NCI-H345 treated with DMSO at 0.1 percent for 48 hours (cell line): ENCODE data around the gene FAM20C.

Experiments used
- DNase-seq: peaks from one replicate; lab custom pipeline; 2025; ENCODE audit not compliant: unreplicated experiment; lab: John Stamatoyannopoulos, UW

FAM20C gene

GRCh38 chr7:222716-223041, 30.3 kb downstream of the FAM20C start:
- DNase-seq: no peak

DNA sequence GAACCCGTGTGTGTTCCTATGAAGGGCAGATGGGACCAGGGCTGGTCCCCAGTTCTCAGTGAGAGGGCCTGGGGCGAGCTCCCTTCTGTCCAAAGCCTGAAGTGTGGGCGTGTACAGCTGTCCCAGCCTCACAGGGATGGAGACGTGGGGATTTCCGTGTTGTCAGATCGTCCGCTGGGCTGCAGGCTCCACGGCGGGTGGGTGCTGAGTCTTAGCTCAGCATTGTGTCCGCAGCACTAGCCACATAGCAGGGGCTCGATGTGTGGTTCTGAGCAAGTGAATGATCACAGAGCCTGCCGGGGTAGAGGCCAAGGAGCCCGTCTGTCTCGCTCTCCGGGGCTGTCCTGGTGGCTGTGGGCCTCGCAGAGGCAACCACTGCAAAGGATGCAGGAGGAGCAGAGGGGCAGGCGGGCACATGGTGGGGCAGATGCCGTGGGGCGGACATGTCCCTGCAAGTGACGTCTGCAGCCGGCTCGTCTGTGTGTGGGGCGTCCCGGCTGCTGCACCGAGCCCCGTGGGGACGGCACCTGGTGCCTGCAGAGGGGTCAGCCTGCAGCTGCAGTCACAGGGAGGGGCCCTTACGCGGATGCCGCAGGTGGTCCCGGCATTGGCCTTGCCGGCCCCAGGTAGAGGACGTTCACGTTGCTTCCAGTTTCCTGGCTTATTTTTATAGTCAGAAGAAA, 30.9 kb downstream of the FAM20C start:
- DNase-seq: no peak

DNA sequence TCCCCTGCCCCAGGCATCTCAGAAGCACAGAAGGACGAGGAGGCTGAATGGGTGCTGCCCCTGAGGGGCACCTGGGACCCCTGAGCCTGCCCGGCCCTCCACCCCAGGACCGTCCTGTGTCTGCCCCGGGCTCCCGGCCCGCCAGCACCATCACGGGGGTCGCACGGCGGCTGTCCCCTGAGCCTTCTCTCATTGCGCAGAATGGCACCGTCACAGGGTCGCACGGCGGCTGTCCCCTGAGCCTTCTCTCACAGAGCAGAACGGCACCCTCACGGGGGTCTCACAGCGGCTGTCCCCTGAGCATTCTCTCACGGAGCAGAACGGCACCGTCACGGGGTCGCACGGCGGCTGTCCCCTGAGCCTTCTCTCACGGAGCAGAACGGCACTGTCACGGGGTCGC, 31.5 kb downstream of the FAM20C start:
- DNase-seq: no peak

DNA sequence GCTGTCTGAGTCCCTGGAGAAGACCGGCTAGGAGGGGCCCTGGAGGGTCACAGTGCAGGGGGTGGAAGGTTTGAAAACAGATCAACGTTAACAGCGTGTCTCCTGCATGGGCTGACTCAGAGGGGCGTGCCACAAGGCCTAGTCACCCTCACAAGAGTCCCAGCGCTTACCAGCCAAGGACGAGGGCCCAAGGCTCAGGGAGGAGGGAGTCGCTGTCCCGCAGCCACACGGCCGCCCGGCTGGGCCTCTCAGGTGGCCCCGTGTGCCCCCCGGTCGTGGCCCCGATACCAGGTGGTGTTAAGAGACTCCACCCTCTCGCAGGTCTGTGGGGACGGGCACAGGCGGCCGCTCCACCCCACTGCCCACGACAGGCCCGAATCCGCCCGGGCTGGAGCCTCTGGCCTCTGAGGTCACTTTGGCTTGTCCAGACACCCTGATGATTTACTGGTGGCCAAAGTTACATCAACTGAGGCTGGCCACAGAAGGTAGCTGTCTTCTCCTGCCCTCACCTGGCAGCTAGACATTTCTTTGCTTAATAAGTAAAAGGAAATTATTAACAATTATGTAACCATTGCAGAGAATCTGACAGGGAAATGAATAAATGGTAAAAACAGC, 34.0 kb downstream of the FAM20C start:
- no peak for DNase-seq

DNA sequence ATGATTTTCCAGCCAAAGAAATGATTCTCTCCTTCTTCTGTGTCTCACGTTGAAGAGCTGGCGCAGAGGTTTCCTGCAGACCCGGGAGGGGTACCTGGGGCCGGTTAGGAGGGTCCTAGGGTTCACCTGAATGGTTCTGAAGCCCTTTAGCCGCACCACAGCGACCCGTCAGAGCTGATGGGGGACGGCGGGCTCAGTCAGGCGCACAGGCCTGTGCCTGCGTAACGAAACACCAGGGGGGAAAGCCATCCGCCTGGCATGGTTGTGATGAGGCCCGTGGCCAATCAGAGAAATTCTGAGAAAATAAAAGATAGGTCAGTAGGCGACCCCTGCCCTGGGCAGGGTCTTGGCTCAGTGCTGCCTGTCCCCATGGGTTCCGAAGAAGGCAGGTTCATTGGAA, 35.6 kb downstream of the FAM20C start:
- DNase-seq: no peak

DNA sequence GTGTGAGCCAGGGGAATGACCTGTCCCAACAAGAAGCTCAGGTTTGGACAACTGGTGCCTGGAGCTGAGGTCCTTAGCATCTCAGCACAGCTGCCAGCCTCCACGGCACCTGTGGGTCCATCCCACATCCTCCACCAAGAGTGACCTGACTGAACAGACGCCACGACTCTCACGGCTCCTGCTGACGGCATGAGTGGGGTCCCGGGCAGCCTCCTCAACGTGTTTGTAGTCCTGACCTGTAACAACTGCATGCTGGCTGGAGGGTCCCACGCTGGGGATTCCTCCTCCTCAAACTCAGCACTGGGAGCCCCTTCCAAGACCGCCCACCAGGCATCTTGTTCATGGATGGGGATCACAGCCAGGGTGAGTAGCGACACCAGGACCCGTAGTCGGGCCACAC, 36.2 kb downstream of the FAM20C start:
- DNase-seq: no peak

DNA sequence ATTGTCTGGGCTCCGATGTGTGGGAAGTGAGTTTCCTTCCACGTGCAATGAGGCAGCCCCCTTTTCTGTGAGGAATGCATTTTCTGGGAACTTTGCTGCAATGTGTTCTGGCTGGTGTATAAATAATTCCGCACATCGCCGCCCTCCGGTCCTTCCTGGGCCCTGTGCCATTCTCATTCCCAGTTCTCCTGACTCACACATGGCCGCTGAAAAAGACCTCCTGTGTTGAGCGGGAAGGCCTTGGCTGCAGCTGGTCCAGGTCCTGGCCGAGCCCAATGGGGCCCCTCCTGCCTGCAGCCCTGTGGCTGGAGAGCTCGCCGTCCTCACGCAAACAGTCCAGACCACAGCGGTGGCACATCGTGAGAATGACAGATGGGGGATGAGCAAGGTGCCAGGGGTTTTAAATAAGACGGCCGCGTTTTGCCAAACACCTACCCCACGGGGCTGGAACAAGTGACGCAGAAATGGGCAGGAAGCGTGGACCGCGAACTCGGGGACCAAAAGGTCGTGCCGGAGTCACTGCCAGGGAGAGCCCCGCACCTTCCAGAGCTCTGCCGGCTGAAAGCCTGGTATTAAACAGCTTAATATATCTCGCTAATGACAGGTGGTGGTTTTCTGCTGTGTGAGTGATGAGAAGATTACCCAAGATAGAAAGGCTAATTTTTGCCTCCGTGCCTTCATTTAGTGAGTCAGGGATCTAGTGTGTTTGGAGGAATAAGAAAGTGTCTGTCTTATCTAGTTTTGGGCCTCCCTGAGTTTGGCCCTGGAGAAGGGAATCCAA, 37.0 kb downstream of the FAM20C start:
- no peak for DNase-seq

- no peak for DNase-seq
These were observed 37.9 kb downstream of the FAM20C start for GRCh38 chr7:230274-230673.

DNA sequence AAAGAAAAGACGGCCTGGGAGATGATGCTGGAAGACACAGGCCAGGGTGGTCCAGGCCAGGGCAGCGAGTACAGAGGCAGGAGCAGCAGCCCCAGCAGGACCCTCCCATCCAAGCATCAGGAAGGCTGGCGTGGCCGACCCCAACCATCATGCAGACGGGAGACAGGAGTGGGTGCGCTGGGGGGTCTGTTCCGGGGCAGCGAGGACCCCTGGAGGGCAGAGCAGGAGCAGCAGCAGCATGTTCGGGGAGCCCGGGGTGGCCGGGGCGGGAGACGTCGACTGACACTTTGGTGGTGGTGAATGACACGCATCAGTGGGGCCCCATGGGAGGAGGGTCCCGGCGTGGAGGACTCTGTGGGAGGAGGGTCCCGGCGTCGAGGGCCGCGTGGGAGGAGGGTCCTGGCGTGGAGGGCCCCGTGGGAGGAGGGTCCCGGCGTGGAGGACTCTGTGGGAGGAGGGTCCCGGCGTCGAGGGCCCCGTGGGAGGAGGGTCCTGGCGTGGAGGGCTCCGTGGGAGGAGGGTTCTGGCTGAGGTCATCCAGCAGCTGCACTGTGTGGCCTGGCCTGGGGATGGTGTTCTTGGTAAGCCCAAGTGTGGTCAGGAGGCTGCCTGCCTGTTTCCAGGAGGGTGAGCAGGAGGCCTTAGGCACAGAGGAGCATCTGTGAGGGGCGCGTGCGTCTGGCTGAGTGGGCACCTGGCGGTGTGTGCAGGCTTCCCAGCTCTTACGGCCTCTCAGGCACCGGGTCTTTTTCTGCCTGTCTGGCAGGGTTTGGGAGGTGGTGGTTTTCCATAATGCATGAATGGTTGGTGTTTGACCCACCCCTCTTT, 38.9 kb downstream of the FAM20C start:
- no peak for DNase-seq

- no peak for DNase-seq
These were observed 39.5 kb downstream of the FAM20C start for GRCh38 chr7:231858-232246.

DNA sequence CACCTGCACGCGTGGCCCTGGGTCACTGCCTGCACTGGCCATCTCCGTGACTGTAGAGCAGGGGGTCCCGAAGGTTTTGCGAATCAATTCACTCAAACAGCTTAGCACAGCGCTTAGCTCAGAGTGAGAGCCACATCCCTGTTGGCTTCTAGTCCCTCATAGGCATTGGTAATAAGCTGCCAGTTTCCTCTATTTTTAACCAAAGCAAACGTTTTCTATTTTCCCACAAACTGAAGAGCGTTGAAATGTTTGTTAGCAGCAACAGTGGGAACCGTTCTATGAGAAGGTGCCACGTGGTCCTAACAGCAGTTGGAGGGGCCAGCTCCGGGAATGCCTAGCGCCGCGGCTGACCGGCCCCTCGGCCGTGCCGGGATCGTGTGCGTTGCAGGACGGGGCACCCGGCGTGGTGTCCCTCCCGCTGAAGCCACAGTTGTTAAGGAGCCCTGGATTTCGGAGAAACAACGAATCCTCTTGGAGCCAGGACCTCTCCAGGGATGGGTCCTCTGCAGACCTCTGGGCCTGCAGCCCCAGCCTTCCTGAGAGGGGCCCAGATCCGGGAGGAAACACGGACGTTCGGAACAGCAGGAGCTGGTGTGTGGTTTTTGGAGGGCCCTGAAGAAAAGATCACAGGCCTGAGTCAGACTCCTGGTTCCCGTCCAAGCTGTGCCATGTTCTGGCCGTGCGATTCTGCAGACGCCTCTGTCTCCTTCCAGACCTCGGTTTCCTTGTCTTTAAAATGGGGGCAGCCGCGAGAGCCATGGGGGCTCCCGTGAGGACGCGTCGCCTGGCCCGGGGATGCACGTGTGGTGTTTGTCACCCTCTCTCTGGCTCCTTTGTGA, 40.3 kb downstream of the FAM20C start:
- no peak for DNase-seq

- DNase-seq: no peak
These were observed 41.1 kb downstream of the FAM20C start for GRCh38 chr7:233249-234035.

DNA sequence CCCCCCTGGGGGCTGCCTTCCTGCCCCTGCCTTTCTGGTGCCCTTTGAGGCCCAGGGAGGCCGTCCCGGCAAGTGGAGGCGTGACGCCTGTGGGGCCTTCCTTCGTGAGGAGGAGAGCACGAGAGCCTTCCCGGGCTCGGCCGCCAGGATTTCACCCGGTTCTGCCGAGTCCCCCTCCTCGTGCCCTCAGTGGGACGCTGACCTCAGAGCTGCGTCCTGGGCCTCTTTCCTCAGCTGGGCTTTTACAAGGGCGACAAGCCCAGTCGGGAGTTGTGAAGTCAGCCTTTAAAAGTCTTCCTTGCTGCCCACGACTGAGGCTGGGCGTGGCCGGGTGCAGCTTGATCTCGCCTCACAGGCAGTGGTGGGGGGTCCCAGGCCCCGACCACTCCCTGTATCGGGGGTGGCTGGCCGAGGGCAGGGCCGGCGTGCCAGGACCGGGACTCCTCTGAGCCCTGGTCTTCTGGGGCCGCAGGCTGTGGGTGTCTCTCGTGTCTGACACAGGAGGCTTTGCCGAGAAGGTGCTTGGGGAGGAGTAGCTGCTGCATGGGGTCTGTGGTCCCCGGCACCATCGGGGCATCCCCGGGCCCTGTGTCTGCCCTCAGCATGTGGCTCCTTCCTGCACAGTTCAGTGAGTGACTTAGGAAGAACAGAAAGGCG, 41.8 kb downstream of the FAM20C start:
- DNase-seq: no peak

DNA sequence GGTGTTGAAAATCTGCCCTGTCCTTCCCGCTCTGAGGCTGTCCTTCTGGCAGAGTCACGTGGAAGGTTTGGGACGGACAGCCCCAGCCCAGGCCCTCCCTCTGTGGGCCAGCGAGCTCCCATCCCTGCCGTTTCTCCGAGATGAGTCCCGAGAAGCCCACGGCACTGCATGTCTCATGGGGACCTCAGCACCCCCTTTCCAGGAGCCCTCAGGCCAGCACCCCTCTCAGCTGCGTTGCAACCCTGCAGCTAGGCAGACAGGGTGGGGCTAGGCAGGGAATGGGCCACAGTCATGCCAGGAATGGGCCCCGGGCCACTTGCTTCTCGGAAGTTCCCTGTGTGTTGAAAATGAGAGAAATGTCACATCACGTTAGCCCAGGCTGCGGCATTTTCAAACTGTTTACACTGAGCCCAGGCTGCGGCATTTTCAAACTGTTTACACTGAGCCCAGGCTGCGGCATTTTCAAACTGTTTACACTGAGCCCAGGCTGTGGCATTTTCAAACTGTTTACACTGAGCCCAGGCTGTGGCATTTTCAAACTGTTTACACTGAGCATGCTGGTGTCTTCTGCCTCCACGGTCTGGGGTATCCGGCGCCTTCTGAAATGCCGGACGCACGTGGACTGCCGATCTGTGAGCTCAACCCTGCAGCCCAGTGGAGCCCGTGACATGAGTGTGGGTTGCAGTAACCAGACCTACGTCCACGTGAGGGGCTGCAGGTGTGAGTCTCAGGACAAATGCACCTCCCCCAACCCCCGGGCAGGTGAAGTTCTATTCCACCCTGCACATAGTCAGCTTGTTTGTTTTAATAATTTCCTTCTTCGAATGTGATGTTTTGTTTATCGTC, 42.6 kb downstream of the FAM20C start:
- no peak for DNase-seq

DNA sequence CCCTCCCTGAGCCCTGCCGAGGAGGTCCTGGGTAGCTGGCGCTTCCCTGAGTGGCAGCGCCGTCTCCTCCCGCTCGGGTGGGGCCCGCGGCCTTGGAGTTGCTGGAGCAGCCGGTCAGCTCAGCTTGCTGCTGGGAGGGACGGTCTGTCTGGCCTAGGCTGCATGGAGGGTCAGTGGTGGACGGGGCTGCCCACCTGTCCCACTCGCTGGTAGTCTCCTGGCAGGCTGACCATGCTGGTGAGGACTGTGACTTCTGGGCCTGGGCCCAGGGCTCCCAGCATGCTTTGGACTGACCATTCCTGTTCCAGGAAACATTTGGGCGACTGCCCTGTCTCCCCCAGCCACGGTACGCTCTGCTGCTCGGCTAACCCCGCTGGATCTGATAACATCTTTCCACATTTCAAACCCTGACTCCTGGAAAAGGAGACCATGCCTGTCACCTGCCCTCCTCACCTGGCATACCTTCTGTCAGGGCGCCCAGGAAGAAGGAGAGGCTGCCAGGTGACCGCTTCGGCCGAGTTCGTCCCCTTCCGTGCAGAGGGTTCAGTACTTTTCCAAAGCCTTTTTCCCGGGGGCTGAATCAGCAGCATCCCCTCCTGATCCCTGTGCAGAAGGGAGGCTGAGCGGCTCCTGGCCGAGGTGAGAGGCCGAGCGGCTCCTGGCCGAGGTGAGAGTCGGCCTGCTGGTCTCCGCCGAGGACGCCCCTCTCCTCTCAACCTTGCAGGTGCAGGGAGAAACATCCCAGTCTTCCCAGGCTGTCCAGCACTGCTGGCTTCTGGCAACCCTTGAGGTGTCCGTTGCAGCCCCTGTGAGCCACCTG, 43.4 kb downstream of the FAM20C start:
- DNase-seq: no peak

DNA sequence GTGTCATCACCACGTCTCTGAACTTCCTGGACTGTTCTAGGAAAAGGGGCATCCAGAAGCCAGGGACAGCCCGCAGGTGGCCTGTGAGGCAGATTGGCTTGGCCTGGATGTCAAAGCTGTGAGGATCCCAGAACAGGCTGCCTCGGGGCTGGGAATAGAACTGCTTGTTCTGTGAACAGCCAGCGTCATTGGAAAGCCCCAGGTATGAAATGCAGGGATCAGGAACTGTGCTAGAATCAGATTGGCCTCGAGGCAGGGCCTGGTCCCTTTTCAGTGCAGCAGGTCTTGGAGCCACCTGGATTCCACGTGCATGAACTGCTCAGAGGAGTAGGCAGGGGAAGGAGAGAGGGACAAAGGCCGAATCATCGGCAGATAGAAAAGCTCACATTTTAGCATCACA, 44.6 kb downstream of the FAM20C start:
- DNase-seq: no peak

- DNase-seq: no peak
These were observed 45.0 kb downstream of the FAM20C start for GRCh38 chr7:237385-237784.
